Gastroesophageal sphincter (tissue), 3 donors: ENCODE data around the gene ATP6V0C.

Experiments used
- CTCF ChIP-seq, 4 experiments: fragments of 200-600 bp in 2 of 4; fragments of 450-650 bp in 2 of 4; sonication (generic) in 1 of 4; IDR thresholded peaks; one replicate each; pipeline ENCODE4 v1.5.1; 2017 to 2019; ENCODE audit warnings: antibody characterized with exemption in 4 of 4, mild to moderate bottlenecking in 2 of 4, moderate library complexity in 2 of 4
- POLR2AphosphoS5 ChIP-seq: sonication (generic); formaldehyde crosslinking; IDR thresholded peaks from one replicate; pipeline ENCODE4 v1.6.1; 2017; ENCODE audit warnings: antibody characterized with exemption

- TF ChIP-seq CTCF (IDR thresholded peaks at IDR 0.05) (peak in 3 of 4 experiments; percentile 7 to 35 (median 25)), POLR2AphosphoS5 (peak; percentile 35)
Observed at GRCh38 chr16:2467528-2468232, 46.1 kb upstream of the ATP6V0C start.
